Measurements from ENCODE around the gene LRRC37A. TPM values are rescaled to one million over a fixed set of nuclear protein-coding genes. Genes with fewer than 3 reads are reported as not detected.
"Not testable (repeated sequence)": the region's sequence is repeated elsewhere in the genome, so short reads cannot be mapped to it uniquely, and the experiment has no call there.

The LRRC37A gene
- total RNA-seq, result 2.5 TPM

DNA sequence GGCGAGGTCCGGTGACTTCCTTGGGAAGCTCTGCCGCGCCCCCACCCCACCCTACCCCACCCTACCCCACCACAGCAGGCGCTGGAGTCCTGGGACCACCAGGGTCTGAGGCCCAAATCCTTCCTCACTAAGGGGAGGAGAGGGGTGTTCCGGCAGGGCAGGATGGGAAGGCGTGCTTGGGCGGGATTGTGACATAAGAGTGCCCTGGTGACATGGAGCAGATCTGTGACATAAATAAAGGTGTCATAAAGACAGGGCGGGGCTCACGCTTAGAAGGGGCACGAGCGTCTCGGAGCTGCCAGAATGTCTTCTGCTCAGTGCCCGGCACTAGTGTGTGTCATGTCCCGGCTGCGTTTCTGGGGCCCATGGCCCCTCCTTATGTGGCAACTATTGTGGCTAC is at the start of gene LRRC37A:
LRRC37A (plus strand) TSS at position 301 of the 400 bp plus-strand sequence; CDS start at position 304, 3 bp downstream.
- DNase-seq, result not testable (repeated sequence)

DNA sequence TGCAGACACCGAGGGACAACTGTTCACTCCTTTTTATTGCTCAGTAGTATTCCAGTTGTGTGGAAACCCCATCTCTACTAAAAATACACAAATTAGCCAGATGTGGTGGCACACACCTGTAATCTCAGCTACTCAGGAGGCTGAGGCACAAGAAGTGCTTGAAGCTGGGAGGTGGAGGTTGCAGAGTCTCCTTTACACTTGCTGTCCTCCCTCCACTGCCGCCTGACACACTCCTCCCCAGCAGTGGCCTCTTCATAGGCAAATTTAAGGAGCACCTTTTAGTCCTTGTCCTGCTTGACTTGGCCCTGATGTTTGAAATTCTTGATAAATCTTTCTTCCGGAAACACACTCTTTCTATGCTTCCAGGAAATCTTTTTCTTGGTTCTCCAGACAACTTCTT is 45.8 kb upstream of the LRRC37A start:
- DNase-seq, result not testable (repeated sequence)

DNA sequence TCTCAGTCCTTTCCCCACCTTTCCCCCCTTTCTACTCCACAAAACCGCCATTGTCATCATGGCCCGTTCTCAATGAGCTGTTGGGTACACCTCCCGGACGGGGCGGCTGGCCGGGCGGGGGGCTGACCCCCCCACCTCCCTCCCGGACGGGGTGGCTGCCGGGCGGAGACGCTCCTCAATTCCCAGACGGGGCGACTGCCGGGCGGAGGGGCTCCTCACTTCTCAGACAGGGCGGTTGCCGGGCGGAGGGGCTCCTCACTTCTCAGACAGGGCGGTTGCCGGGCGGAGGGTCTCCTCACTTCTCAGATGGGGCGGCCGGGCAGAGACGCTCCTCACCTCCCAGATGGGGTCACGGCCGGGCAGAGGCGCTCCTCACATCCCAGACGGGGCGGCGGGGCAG is 42.1 kb upstream of the LRRC37A start:
- not testable (repeated sequence) for DNase-seq

DNA sequence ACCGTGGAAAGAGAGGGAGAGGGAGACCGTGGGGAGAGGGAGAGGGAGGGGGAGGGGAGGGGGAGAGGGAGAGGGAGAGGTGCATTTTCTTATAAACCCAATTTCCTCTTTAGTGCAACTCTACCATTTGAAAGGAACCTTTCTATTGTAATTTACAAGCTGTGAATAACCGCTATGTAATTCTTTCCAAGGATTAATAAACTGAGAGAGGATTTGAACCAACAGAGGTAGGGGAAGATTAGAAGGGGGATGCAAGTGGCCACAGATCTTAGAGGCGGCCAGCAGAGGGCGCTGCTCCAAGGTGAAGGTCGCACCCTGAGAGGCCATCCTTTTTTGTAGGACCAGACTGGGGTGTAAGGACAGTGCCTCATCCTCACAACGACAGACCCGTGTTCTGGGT is 41.2 kb upstream of the LRRC37A start:
- not testable (repeated sequence) for DNase-seq

DNA sequence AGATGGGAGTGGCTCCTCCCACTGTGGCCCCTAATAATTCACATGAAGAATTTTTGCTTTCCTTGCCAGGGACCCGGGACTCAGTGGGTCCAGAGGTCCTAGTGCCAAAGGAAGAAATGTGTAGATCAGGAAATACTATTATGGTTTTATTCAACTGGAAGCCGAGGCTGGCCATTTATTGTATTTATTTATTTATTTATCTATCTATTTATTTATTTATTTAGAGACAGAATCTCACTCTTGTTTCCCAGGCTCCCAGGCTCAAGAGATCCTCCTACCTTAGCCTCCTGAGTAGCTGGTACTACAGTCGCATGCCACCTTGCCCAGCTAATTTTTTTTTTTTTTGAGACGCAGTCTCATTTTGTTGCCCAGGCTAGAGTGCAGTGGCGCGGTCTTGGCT is 40.7 kb upstream of the LRRC37A start:
- DNase-seq, result not testable (repeated sequence)

DNA sequence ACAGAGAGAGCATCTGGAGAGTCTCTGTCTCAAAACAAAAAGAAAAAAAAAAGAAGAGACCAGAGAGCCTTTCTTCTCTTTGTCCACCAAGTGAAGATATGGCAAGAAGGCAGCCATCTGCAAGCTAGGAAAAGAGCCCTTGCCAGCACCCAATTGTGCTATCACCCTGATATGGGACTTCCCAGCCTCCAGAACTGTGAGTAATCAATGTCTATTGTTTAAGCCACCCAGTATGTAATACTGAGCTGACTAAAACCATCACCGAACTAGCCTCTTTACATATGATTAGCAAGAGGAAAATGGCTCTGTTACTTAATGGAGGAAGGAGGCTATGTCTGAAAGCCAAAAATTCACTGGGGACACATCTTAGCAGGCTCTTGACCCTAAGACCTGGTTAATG is 38.6 kb upstream of the LRRC37A start:
- DNase-seq, result not testable (repeated sequence)

DNA sequence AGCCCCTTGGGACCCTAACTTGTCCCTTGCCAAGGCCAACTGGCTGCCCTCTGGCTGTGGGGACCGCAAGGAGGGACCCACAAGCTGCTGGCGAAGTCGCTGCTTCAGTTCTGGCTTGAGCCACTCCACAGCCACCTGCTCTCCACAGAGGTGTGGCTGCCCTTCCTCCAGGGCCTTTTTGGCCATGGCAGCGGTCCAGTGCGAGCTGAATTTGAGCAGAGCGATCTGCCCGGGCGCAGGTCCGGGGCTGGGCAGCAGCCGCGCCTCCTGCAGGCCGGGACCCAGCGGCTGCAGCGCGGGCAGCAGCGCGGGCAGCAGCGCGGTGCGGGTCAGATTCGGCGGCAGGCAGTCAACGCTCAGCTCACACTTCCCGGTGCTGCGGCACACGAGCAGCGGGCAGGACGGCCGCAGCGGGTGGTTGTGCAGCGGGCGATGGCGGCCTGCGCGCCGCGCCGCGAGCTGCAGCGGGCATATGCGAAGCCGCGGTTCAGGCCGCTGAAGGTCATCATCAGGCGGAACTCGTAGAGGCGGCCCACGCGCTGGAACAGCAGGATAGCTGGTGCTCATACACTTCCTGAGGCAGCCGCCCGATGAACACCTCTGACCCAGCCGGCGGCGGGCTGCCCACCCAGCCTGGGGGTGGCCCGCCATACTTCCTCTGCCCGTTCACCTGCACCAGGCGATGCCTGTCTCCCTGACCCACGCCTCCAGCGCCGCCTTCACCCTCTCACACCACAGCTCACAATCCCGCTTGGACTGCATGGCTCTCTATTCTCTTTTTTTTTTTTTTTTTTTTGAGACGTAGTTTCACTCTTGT is 34.9 kb upstream of the LRRC37A start:
- not testable (repeated sequence) for DNase-seq

DNA sequence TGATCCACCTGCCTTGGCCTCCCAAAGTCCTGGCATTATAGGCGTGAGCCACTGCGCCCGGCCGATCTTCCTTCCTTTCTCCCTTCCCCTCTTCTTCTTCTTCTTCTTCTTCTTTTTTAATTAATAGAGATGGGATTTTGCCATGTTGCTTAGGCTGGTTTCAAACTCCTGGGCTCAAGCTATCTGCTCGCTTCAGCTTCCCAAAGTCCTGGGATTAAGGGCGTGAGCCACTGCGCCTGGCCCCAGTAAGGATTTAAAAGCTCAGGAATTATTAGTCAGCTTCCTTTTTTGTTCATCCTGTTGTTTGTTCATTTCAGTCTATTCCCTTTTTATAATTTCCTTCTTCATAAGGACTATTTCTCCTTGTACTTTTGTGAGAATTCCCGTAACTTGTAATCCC is 32.7 kb upstream of the LRRC37A start:
- no peak for DNase-seq

DNA sequence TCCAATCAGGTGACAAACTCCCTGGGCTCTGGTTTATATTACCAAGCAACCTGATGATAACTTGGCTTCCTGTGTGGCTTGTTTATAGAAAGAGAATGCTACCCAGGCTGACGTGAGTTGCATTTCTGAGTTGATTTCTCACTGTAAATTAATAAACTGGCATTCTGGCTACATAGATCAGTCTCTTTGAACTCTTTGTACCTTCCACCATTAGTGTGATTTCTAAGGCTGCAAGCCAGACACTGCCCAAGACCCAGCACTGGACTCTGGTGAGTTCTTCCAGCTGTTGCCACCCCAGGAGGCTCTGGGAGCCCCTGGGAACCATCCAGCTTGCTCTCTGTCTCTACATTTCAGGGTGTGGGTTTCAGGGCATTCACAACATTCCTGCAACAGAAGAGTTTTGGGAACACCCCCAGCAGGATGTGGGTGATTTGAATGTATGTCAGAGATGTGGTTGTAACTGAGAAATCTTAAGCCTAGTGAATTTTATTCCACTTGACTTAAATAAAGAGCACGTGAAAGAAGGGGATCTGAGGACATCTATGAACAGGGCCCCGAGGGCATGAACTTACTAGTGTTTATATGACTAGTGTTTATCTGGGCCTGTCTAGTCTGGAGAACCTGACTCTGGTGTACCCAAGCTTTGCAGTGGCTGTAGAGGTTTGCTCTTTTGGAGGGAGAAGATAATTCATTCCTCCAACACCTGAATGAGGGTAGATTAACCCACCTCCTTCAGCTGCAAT is 30.3 kb upstream of the LRRC37A start:
- DNase-seq, result no peak

DNA sequence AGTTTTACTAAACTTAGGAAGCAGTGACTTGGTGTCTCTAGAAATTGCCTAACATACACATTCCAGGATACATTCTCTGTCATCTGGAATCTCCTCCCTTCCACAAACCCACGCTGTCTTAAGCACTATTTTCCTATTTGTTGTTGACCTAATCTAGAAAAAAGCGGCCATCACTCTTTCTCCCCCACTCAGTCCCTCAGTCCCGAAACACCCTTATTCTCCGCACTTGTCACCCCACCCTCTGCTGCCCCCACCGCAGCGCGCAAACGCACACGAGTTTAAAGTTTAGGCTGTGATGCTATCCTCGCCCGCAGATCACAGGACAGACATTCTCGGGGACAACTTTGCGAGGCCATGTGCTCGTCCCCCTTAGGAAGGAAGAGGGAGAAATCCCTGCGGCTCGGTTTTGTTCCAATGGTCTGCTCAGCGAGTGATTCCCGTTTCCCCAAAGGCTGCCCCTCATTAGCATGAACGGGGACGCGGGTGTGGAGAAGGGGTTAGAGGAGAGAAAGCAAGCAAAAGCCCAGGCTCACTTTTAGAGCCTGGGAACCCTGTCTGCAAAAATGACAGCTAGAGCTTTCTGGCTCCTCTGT is 28.8 kb upstream of the LRRC37A start:
- not testable (repeated sequence) for DNase-seq

DNA sequence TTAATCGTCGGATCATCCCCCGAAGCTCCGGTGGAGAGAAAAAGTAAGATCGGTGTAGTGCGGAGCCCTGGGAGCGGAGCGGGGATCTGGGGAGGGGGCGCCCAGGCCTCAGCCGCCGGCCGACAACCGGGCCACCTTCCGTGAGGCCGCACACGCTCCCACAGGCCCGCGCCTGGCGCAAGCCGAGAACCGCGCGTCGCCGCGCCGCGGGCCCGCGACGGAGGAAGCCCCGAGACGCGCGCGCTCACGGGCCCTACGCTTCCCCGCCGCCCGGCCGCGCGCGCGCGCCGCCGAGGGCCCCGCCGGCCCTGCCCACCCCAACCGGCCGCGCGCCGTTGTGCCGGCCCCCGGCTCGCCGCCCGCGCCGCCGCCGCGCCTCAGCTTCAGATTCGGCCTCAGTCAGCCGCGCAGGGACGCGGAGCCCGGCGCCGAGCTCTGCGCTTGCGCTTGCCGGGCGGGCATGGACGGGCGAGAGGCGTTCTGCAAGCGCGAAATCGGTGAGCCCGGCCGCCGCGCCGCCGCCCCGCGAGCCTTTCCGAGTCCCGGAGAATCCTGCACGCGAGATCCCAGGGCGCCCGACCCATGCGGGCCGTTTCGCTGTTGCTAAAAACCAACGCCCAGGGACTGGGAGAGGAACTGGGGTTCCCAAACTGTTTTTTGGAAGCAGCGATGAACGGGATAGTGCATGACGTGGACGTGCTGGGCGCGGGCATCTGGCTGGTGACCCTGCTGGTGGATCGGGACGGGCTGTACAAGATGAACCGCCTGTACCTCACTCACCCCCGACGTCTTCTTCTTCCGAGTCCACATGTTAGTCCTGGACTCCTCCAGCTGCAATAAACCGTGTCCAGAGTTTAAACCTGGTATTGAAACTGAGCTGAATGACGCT is 28.0 kb upstream of the LRRC37A start:
- peak; percentile 56 for DNase-seq

DNA sequence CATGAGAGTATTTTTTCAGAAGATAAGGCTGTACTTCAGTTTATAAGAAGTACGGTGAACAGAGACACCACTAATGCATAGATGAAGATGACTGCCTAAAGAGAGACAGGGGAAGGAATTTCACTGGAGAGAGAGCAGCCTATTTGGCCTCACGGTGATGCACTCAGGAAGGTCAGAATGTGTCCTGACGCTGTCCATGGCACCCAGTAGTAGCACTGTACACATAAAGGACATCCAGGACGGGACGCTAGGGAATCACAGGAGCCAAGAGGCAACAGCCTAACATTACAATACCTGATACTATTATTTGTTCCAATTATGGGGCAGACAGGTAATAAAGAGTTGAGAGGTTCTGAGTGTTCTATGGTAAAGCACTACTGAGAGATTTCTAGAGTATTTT is 24.9 kb upstream of the LRRC37A start:
- DNase-seq, result no peak

DNA sequence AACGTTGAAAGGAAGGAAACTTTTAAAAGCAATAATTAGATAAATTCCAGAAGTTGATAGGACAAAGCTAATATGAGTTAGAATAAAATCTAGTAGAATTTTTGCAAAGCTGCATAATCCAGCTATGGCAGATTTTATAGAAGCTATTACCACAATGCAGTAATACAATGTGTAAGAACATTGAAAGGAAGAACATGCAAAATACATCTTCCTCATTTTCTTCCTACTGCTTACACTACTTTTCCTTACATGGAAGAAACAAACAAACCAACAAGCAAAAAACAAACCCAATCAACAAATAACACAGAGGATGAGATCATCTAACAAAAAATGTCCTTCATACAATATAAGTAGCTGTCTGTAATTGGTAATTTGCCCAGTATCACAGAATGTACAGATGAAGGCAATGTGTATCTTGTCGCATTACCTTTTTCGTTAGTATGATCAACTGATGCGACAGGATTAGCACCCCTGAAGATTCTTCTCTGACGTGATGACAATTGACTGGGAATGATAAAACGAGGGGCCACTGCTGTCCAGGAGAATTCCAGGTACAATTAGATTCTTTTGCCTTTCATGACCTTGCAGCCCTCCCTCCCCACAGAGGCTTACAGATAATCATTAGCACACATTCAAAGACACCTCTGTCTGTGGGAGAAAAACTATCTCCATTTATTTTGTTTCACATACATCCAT is 21.2 kb upstream of the LRRC37A start:
- DNase-seq, result no peak

DNA sequence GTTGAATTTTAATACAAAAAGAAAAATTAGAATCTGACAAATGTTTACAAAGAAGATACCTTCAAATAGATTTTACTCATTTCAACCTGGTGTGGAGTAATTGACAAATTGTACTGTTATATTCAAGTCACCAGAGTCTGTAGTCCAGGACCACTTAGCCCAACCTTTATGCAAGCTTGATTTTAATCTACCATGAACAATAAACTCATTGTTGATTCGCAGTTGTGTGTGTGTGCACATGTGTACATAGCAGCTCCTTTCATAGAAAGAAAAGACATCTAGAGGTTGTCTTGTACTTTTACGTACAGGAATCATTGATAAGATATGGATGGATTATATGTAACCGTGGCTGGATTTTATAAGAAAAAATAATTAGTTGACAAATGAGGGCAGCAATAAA is 20.7 kb upstream of the LRRC37A start:
- DNase-seq, result no peak

DNA sequence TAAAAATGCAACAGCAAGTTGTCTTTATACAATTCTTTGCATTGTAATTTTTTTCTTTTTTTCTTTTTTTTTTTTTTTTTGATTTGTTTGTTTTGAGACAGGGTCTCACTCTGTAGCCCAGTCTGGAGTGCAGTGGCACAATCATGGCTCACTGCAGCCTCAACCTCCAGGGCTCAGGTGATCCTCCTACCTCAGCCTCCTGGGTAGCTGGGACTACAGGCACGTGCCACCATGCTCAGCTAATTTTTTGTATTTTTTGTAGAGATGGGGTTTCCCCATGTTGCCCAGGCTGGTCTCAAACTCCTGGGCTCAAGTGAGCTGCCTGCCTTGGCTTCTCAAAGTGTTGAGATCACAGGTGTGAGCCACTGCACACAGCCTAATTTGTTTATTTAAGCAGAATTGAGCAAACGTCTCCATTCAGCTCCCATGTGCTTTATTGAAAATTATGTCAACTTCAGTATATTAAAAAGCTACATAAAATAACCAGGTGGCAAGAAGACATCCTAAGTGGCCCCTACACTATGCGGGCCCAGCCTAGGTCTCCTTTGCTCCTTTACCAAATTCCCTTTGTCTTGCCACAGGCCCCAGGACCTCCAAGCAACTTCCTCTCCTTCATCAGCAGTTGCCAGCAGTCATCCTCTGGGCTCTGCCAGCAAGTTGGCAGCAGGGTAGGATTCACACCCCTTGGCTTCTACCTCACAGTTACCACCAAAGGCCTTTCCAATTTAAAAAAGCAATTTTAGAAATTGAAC is 18.0 kb upstream of the LRRC37A start:
- DNase-seq, result not testable (repeated sequence)

DNA sequence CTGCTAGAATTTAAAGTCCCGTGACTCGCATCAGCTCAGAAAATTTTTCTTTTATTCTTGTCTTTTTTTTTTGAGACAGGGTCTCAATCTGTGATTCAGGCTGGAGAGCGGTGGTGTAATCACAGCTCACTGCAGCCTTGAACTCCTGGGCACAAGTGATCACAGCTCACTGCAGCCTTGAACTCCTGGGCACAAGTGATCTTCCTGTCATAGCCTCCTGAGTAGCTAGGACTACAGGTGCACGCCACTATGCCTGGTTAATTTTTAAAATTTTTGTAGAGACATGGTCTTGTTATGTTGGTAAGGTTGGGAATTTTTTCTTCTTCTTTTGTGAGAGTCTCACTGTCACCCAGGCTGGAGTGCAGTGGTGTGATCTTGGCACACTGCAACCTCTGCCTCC is 13.6 kb upstream of the LRRC37A start:
- DNase-seq, result not testable (repeated sequence)

DNA sequence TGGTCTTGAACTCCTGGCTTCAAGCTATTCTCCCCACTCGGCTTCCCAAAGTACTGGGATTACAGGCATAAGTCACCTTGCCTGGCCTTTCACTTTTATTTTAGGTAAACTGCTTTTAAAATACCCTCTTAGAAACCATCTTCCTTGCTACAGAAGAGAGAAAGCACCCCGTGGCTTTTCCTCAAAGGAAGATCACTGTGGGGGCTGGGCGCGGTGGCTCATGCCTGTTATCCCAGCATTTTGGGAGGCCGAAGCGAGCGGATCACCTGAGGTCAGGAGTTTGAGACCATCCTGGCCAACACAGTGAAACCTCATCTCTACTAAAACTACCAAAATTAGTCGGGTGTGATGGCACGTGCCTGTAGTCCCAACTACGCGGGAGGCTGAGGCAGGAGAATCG is 12.3 kb upstream of the LRRC37A start:
- DNase-seq, result not testable (repeated sequence)

DNA sequence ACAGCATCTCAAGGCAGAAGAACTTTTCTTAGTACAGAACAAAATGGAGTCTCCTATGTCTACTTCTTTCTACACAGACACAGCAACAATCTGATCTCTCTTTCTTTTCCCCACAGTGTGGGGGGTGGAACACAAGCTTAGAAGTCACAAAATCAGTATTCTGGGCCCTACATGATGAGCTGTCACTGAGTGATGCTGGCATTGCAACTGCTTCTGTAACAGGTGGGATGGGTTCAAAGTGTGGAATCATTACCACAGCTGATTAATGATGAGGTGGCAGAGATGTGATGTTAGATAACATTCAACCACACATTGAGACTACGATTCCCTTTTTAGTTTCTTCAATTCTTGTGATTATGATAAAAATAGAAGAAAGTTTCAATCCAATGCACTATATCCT is 10.5 kb upstream of the LRRC37A start:
- not testable (repeated sequence) for DNase-seq

DNA sequence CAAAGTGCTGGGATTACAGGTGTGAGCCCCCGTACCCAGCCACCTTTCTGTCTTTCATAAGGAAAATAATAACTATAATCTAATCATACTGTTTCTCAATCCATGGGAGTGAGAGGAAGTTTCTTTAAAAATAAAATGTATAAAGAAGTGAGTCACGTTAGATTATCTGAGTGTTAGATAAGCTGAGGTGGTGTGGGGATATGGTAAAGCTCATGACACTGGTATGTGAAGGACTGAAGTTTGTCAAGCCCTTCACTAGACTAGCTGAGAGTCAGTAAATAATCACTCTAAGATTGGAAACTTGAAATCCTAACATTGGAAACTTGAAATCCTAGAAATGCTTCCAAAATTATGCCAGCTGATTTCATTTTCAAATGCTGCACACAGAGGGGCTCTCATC is 9.4 kb upstream of the LRRC37A start:
- DNase-seq, result not testable (repeated sequence)

DNA sequence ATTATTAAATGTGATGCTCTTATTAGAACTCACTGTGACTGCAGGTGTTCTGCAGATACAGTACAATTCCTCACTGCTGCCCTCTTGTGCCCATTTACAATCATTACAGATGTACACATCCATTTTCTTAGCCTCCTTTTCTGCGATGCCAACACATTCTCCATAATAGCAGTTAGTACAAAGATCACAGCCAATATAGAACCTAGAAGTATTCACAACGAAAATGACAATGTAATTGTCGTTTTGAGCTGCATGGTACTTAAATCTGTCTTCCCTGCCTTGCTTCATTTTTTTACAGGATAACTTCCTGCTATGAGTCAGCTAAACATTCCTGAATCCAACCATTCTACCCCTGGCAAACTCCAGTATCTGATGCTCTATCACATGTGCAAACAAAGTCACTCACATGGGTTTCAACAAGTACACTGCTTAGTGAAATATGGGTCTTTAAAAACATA is 8.1 kb upstream of the LRRC37A start:
- DNase-seq, result not testable (repeated sequence)

DNA sequence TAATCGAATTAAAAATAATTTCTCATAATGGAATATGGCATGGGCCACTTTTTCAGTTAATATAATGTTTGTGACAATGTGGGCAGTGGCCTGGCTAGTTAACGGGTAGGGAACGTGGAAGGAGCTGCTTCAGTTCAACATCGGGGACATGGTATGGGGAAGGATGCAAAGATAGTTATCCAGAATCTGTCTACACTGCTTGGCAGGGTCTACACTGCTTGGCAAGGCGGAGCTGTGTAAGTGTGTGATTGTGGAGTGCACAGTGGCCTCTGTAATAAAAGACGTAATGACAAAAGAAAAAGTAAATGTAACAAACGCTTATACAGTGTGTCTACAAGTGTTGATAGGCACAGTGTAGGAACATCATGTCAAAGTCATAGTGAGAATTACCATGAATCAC is 7.3 kb upstream of the LRRC37A start:
- DNase-seq, result not testable (repeated sequence)

Data from skin of body (tissue), 2 donors.